H1 (cell line): ENCODE data around the gene SLC27A1. TPM values are rescaled to one million over a fixed set of nuclear protein-coding genes. Genes with fewer than 3 reads are reported as not detected.

Source experiments
- BCL11A ChIP-seq, 2 experiments: IDR thresholded peaks; one replicate each; pipeline ENCODE4 v1.6.1; 2011; ENCODE audit warnings: low read depth in 2 of 2, low read length in 2 of 2, mild to moderate bottlenecking in 2 of 2
- CBX8 ChIP-seq: fragments of 300-800, 300-1000 bp; sonication (generic); IDR thresholded peaks from 2 replicates; pipeline ENCODE4 v1.7.1; 2016; ENCODE audit warnings: low read depth, low read length, borderline replicate concordance
- EGR1 ChIP-seq: IDR thresholded peaks from 2 replicates; pipeline ENCODE4 v1.6.1; 2011; ENCODE audit warnings: low read depth, low read length, borderline replicate concordance
- POLR2A ChIP-seq, 2 experiments: IDR thresholded peaks; 1 replicate in 1 of 2; 2 replicates in 1 of 2; pipeline ENCODE4 v1.6.1; 2011; ENCODE audit warnings: low read depth in 2 of 2, low read length in 2 of 2, mild to moderate bottlenecking in 2 of 2; ENCODE audit errors: control extremely low read depth in 1 of 2
- RXRA ChIP-seq: IDR thresholded peaks from 2 replicates; pipeline ENCODE4 v1.6.1; 2011; ENCODE audit warnings: low read depth, mild to moderate bottlenecking, low read length, moderate library complexity; ENCODE audit not compliant: insufficient read depth
- ZNF274 ChIP-seq: IDR thresholded peaks from 2 replicates; pipeline ENCODE4 v1.7.0; 2012; ENCODE audit warnings: low read length, borderline replicate concordance; ENCODE audit errors: extremely low read depth
- polyA plus RNA-seq, 7 experiments: library from polyadenylated mRNA; depleted of rRNA in 3 of 7; stranded (reverse) in 5 of 7; unstranded in 2 of 7; fragments of >200 nt in 5 of 7; fragments of 200-250 nt in 2 of 7; gene quantifications; 1 replicate in 5 of 7; 2 replicates in 1 of 7; 4 replicates in 1 of 7; pipeline versions ENCODE4 v1.2.1 to v1.2.3, GENCODE V29; 2011 to 2013; ENCODE audit warnings: missing spikeins in 2 of 7, mixed read lengths in 2 of 7
- total RNA-seq: library from RNA; stranded (reverse); fragmentation: NEBNext Ultra II Directional; extraction: Animal tissue kit (Norgen Biotek cat#: 25700); gene quantifications from 2 replicates; pipeline ENCODE4 v1.2.1, GENCODE V29; 2021
- TF ChIP-seq, protein P1 (sequence below): fragments of 300-600 bp; sonication (generic); IDR thresholded peaks from 2 replicates; pipeline ENCODE4 v1.7.1; 2012; ENCODE audit warnings: low read length, moderate library complexity, mild to moderate bottlenecking, inconsistent platforms; ENCODE audit not compliant: insufficient replicate concordance
- TF ChIP-seq, protein P2 (sequence below): IDR thresholded peaks from 2 replicates; pipeline ENCODE4 v1.6.1; 2011; ENCODE audit warnings: low read length, improper control_type of control experiment

SLC27A1 gene
- total and polyA plus RNA-seq, 2 of the 8 experiments (the other 6 are each of a cell fraction or from before 2014, with no cell fraction given), result 7.5 to 9.1 TPM

DNA sequence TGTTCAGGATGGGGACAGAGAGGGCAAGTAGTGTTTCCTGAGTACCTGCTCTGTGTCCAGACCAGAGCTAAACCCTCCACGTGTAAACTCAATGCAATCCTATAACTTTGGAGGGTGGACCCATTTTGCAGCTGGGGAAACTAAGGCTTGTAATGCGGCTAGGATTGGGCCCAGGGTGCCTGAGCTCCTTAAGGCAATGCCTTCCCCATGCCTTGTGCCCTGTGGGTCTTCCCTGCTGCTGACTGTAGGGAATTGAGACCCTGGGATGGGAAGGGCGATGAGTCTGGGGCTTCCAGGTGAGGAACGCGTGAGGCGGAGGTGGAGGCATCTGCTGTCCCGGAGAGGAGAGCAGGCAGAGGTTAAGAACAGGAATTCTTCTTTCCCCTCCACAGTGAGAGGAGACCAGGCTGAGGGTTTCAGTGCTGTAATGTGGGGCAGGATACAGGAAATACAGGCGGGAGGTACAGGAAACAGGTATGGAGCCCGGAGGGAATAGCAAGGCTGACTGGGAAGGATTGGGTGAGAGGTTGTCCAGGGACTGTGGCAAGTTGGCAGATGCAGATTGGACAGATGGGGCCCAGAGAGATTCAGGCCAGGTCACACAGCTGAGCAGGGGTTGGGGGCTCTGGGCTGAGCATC lies 19.2 kb downstream of the SLC27A1 start (continued):
- TF ChIP-seq, protein P1, sequence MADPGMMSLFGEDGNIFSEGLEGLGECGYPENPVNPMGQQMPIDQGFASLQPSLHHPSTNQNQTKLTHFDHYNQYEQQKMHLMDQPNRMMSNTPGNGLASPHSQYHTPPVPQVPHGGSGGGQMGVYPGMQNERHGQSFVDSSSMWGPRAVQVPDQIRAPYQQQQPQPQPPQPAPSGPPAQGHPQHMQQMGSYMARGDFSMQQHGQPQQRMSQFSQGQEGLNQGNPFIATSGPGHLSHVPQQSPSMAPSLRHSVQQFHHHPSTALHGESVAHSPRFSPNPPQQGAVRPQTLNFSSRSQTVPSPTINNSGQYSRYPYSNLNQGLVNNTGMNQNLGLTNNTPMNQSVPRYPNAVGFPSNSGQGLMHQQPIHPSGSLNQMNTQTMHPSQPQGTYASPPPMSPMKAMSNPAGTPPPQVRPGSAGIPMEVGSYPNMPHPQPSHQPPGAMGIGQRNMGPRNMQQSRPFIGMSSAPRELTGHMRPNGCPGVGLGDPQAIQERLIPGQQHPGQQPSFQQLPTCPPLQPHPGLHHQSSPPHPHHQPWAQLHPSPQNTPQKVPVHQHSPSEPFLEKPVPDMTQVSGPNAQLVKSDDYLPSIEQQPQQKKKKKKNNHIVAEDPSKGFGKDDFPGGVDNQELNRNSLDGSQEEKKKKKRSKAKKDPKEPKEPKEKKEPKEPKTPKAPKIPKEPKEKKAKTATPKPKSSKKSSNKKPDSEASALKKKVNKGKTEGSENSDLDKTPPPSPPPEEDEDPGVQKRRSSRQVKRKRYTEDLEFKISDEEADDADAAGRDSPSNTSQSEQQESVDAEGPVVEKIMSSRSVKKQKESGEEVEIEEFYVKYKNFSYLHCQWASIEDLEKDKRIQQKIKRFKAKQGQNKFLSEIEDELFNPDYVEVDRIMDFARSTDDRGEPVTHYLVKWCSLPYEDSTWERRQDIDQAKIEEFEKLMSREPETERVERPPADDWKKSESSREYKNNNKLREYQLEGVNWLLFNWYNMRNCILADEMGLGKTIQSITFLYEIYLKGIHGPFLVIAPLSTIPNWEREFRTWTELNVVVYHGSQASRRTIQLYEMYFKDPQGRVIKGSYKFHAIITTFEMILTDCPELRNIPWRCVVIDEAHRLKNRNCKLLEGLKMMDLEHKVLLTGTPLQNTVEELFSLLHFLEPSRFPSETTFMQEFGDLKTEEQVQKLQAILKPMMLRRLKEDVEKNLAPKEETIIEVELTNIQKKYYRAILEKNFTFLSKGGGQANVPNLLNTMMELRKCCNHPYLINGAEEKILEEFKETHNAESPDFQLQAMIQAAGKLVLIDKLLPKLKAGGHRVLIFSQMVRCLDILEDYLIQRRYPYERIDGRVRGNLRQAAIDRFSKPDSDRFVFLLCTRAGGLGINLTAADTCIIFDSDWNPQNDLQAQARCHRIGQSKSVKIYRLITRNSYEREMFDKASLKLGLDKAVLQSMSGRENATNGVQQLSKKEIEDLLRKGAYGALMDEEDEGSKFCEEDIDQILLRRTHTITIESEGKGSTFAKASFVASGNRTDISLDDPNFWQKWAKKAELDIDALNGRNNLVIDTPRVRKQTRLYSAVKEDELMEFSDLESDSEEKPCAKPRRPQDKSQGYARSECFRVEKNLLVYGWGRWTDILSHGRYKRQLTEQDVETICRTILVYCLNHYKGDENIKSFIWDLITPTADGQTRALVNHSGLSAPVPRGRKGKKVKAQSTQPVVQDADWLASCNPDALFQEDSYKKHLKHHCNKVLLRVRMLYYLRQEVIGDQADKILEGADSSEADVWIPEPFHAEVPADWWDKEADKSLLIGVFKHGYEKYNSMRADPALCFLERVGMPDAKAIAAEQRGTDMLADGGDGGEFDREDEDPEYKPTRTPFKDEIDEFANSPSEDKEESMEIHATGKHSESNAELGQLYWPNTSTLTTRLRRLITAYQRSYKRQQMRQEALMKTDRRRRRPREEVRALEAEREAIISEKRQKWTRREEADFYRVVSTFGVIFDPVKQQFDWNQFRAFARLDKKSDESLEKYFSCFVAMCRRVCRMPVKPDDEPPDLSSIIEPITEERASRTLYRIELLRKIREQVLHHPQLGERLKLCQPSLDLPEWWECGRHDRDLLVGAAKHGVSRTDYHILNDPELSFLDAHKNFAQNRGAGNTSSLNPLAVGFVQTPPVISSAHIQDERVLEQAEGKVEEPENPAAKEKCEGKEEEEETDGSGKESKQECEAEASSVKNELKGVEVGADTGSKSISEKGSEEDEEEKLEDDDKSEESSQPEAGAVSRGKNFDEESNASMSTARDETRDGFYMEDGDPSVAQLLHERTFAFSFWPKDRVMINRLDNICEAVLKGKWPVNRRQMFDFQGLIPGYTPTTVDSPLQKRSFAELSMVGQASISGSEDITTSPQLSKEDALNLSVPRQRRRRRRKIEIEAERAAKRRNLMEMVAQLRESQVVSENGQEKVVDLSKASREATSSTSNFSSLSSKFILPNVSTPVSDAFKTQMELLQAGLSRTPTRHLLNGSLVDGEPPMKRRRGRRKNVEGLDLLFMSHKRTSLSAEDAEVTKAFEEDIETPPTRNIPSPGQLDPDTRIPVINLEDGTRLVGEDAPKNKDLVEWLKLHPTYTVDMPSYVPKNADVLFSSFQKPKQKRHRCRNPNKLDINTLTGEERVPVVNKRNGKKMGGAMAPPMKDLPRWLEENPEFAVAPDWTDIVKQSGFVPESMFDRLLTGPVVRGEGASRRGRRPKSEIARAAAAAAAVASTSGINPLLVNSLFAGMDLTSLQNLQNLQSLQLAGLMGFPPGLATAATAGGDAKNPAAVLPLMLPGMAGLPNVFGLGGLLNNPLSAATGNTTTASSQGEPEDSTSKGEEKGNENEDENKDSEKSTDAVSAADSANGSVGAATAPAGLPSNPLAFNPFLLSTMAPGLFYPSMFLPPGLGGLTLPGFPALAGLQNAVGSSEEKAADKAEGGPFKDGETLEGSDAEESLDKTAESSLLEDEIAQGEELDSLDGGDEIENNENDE, result no peak
- TF ChIP-seq ZNF274 (no peak), BCL11A (IDR thresholded peaks at IDR 0.05; ENCODE audit: low read depth in 2 of 2, low read length in 2 of 2) (no peak), CBX8 (no peak), RXRA (no peak), POLR2A (IDR thresholded peaks at IDR 0.05; ENCODE audit: control extremely low read depth in 1 of 2, low read depth in 2 of 2, low read length in 2 of 2) (no peak), EGR1 (no peak)
- TF ChIP-seq, protein P2, sequence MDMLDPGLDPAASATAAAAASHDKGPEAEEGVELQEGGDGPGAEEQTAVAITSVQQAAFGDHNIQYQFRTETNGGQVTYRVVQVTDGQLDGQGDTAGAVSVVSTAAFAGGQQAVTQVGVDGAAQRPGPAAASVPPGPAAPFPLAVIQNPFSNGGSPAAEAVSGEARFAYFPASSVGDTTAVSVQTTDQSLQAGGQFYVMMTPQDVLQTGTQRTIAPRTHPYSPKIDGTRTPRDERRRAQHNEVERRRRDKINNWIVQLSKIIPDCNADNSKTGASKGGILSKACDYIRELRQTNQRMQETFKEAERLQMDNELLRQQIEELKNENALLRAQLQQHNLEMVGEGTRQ, result no peak
